Measurements from ENCODE around the gene CACNA2D1.

- TF ChIP-seq CTCF (conservative IDR thresholded peaks at IDR 0.05 in 1 of 2, IDR thresholded peaks at IDR 0.05 in 1 of 2; ENCODE audit: low read depth in 1 of 2, low read length in 2 of 2) (no peak), EZH2 (IDR thresholded peaks at IDR 0.05; ENCODE audit: low read length, missing control alignments) (no peak)
These were observed 415.5 kb downstream of the CACNA2D1 start for GRCh38 chr7:82028097-82028496.

Measured in fibroblast of lung (primary cell).